B cell (primary cell): Measurements from ENCODE around the gene DOK7. TPM values are rescaled to one million over a fixed set of nuclear protein-coding genes. Genes with fewer than 3 reads are reported as not detected.

Experiments
- ATAC-seq: fragments of 200-7000 bp; cut with Tn5 transposase; one replicate; pipeline ENCODE4 v1.10.0; 2021; ENCODE audit warnings: low read depth, mild to moderate bottlenecking, moderate number of reproducible peaks, moderate library complexity
- CTCF ChIA-PET: fragments of 350-600 bp; sonication (Branson Sonifier 250); formaldehyde crosslinking; loops from one replicate; lab custom pipeline; 2021; ENCODE audit warnings: antibody characterized with exemption, inconsistent platforms; lab: Charles Lee
- POLR2A ChIA-PET: fragments of 350-600 bp; sonication (Branson Sonifier 250); formaldehyde crosslinking; loops from one replicate; lab custom pipeline; 2021; ENCODE audit warnings: antibody characterized with exemption; lab: Charles Lee
- DNase-seq: peaks from one replicate; pipeline ENCODE4 v3.0.0; 2013
- H2AFZ ChIP-seq: 2 replicates; pipeline ENCODE4 v1.6.1; 2012; ENCODE audit warnings: mild to moderate bottlenecking, low read depth, low read length; ENCODE audit not compliant: insufficient read depth, poor library complexity, severe bottlenecking
- H3K27ac ChIP-seq, 2 donors: 1 replicate in 1 of 2; 2 replicates in 1 of 2; pipeline ENCODE4 v1.5.1; 2012 to 2013; ENCODE audit warnings: low read length in 2 of 2, mild to moderate bottlenecking in 2 of 2, moderate library complexity in 1 of 2
- H3K27me3 ChIP-seq, 4 experiments: fragments of 200-600 bp in 1 of 4; sonication (generic) in 1 of 4; replicated peaks in 1 of 4; 1 replicate in 2 of 4; 2 replicates in 2 of 4; pipeline versions ENCODE4 v1.6.1 to v1.7.0; 2013 to 2016; ENCODE audit warnings: low read length in 3 of 4, mild to moderate bottlenecking in 2 of 4, mixed read lengths in 1 of 4, moderate library complexity in 1 of 4; ENCODE audit not compliant: insufficient read depth in 4 of 4, control insufficient read depth in 3 of 4; ENCODE audit errors: control extremely low read depth in 1 of 4
- H3K36me3 ChIP-seq, 2 experiments: replicated peaks in 1 of 2; 1 replicate in 1 of 2; 2 replicates in 1 of 2; pipeline versions ENCODE4 v1.6.1 to v1.7.1; 2013; ENCODE audit warnings: low read length in 1 of 2; ENCODE audit not compliant: insufficient read depth in 2 of 2, control insufficient read depth in 1 of 2; ENCODE audit errors: control extremely low read depth in 1 of 2, extremely low read depth in 1 of 2
- H3K4me1 ChIP-seq, 2 donors: fragments of 200-600 bp in 1 of 2; sonication (generic) in 1 of 2; 1 replicate in 1 of 2; 2 replicates in 1 of 2; pipeline versions ENCODE4 v1.5.1 to v1.6.1; 2013 to 2017; ENCODE audit warnings: low read length in 2 of 2; ENCODE audit not compliant: control insufficient read depth in 2 of 2, insufficient read depth in 2 of 2
- H3K4me2 ChIP-seq: replicated peaks from 2 replicates; pipeline ENCODE3; 2012; ENCODE audit warnings: mild to moderate bottlenecking, low read depth, low read length; ENCODE audit not compliant: poor library complexity, severe bottlenecking
- H3K4me3 ChIP-seq, 5 experiments: fragments of 200-600 bp in 1 of 5; sonication (generic) in 1 of 5; 1 replicate in 3 of 5; 2 replicates in 2 of 5; pipeline versions ENCODE4 v1.5.1 to v1.7.0; 2011 to 2016; ENCODE audit warnings: low read length in 4 of 5, mild to moderate bottlenecking in 4 of 5, low read depth in 2 of 5, control low read depth in 1 of 5, moderate library complexity in 1 of 5; ENCODE audit not compliant: insufficient read depth in 1 of 5; ENCODE audit errors: control extremely low read depth in 1 of 5, extremely low read depth in 1 of 5
- H3K79me2 ChIP-seq: fragments of 200-600 bp; sonication (generic); one replicate; pipeline ENCODE4 v1.6.0; 2016; ENCODE audit warnings: low read length; ENCODE audit not compliant: control insufficient read depth, insufficient read depth
- H3K9ac ChIP-seq: fragments of 200-600 bp; sonication (generic); 2 replicates; pipeline ENCODE4 v1.6.1; 2017; ENCODE audit warnings: mild to moderate bottlenecking, low read length, moderate library complexity
- H3K9me3 ChIP-seq, 3 donors: one replicate each; pipeline versions ENCODE4 v1.6.1 to v1.7.1; 2013; ENCODE audit warnings: low read length in 2 of 3; ENCODE audit not compliant: control insufficient read depth in 2 of 3, insufficient read depth in 1 of 3; ENCODE audit errors: control extremely low read depth in 1 of 3
- H4K20me1 ChIP-seq: 2 replicates; pipeline ENCODE4 v1.6.0; 2012; ENCODE audit warnings: mild to moderate bottlenecking, low read length; ENCODE audit not compliant: insufficient read depth, control insufficient read depth, poor library complexity, severe bottlenecking
- H3K27ac Mint-ChIP-seq: one replicate; pipeline ENCODE4 v1.8.0; 2021; ENCODE audit warnings: mixed read lengths
- H3K27me3 Mint-ChIP-seq: one replicate; pipeline ENCODE4 v1.8.0; 2021; ENCODE audit warnings: mixed read lengths
- H3K4me1 Mint-ChIP-seq: one replicate; pipeline ENCODE4 v1.8.0; 2021; ENCODE audit warnings: mixed read lengths
- H3K4me3 Mint-ChIP-seq: one replicate; pipeline ENCODE4 v1.8.0; 2021; ENCODE audit warnings: mixed read lengths
- H3K9me3 Mint-ChIP-seq: one replicate; pipeline ENCODE4 v1.8.0; 2022; ENCODE audit warnings: mixed read lengths; ENCODE audit not compliant: insufficient read depth
- CTCF ChIP-seq: fragments of 200-600 bp; IDR thresholded peaks from one replicate; pipeline ENCODE4 v1.8.0; 2022; ENCODE audit warnings: antibody characterized with exemption, mild to moderate bottlenecking
- EZH2 ChIP-seq: IDR thresholded peaks from 2 replicates; pipeline ENCODE4 v1.6.1; 2012; ENCODE audit warnings: borderline replicate concordance, low read depth, mild to moderate bottlenecking, moderate library complexity, low read length; ENCODE audit not compliant: insufficient read depth, poor library complexity, severe bottlenecking
- WGBS: methylation state at CpG from one replicate; pipeline ENCODE4 v1.1.5; 2013; ENCODE audit warnings: missing lambda C conversion rate; ENCODE audit not compliant: insufficient coverage; 5-methylcytosine and 5-hydroxymethylcytosine counted together
- intact Hi-C: fragments of 100-400 bp; cut with micrococcal nuclease; formaldehyde crosslinking; loops from one replicate; pipeline ENCODE4 v1.10.0; 2022
- polyA plus RNA-seq: library from polyadenylated mRNA; depleted of rRNA; stranded (reverse); fragments of >200 nt; gene quantifications from 2 replicates; pipeline ENCODE4 v1.2.3, GENCODE V29; 2012
- total RNA-seq, 2 donors: library from RNA; stranded (reverse); fragments of 120-200 nt in 1 of 2; gene quantifications; 1 replicate in 1 of 2; 2 replicates in 1 of 2; pipeline versions ENCODE4 v1.2.3 to v1.2.4, GENCODE V29; 2013 to 2022

DOK7 gene
- total and polyA plus RNA-seq, 2 donors (not counting 1 experiment from before 2014, with no cell fraction given): 24.1 to 24.8 TPM

GRCh38 chr4:3516836-3517730 lies 54.0 kb downstream of the DOK7 start:
- intact Hi-C loops: no loop called here
- H3K27me3 Mint-ChIP-seq: no peaks in the 10 kb centered on the region
- Histone ChIP-seq H3K4me2 (no peak overlapping the region), H3K4me1 (no peaks in the 10 kb centered on the region), H3K9ac (no peak overlapping the region), H3K79me2 (peaks cover 7% of the 10 kb centered on the region), H2AFZ (no peak overlapping the region), H3K9me3 (no peaks in the 10 kb centered on the region), H3K27me3 (no peaks in the 10 kb centered on the region), H3K27ac (no peak overlapping the region), H4K20me1 (peaks cover 39% of the 10 kb centered on the region), H3K4me3 (no peak overlapping the region), H3K36me3 (peaks cover 0 to 89% of the 10 kb centered on the region in 2 experiments)
- H3K4me3 Mint-ChIP-seq: no peak overlapping the region
- ATAC-seq (no peak), DNase-seq (no peak)
- CTCF ChIA-PET: no interaction called here
- no peak for TF ChIP-seq EZH2
- TF ChIP-seq CTCF: no peak
- no peaks in the 10 kb centered on the region for H3K4me1 Mint-ChIP-seq
- no peak overlapping the region for H3K27ac Mint-ChIP-seq
- POLR2A ChIA-PET: no interaction called here
- H3K9me3 Mint-ChIP-seq: no peaks in the 10 kb centered on the region
- WGBS: 97% methylated on average over 29 of the region's 29 CpGs
